Rectal smooth muscle tissue (tissue), 1 donor: ENCODE results near the gene SMAGP.

Source experiments
- H3K27ac ChIP-seq: one replicate; pipeline ENCODE4 v1.7.0; 2013; ENCODE audit warnings: low read depth, low read length, inconsistent platforms
- H3K27me3 ChIP-seq: one replicate; pipeline ENCODE4 v1.7.0; 2013; ENCODE audit warnings: low read length; ENCODE audit not compliant: control insufficient read depth, insufficient read depth
- H3K36me3 ChIP-seq: one replicate; pipeline ENCODE4 v1.7.0; 2013; ENCODE audit warnings: low read length; ENCODE audit not compliant: control insufficient read depth, insufficient read depth
- H3K4me1 ChIP-seq: one replicate; pipeline ENCODE4 v1.7.0; 2013; ENCODE audit warnings: low read length; ENCODE audit not compliant: control insufficient read depth, insufficient read depth
- H3K4me3 ChIP-seq: one replicate; pipeline ENCODE4 v1.7.0; 2013; ENCODE audit warnings: low read length
- H3K9ac ChIP-seq: one replicate; pipeline ENCODE4 v1.7.0; 2013; ENCODE audit warnings: low read length

The SMAGP gene

DNA sequence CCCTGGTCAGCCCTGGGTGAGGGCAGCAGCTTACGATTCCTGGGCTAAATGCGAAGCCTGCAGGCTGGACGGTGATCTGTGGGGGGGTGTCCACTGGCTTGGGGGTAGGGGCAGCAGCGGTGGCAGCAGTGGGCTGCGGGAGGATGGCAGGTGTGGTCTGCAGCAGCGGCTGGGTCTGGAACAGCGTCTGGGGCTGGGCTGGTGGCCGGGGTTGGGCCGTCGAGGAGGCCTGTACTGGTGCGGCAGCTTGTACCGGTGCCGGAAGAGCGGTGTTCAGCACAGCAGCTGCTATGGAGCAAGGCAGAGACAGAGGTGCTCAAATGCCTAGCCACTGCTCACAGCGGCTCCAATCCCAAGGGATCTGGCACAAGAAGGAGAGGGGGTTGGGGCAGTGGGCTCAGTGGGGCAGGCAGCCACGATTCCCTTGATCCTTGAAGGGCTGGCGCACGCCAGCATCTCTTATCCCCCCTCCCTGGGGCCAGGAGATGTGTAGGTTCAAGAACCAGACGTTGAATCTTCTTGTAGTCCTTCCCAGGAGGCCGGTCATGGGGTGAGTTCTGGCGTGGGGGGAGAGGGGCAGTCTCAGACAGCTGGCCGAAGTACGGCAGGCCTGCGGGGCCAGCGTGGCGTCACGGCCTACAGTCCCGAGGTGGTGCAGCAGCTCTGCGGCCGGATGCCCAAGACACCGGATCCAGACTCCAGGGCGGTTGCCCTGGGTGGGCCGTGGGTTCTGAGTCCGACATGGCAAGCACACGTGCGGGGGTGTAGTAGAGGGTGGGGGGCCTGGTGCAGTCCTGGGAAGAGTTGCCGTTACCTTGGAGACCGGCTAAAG lies 72.3 kb downstream of the SMAGP start:
- Histone ChIP-seq H3K27ac (no peak overlapping the region), H3K27me3 (no peaks in the 10 kb centered on the region), H3K4me1 (no peaks in the 10 kb centered on the region), H3K4me3 (no peak overlapping the region), H3K36me3 (peaks cover 3% of the 10 kb centered on the region), H3K9ac (no peak overlapping the region)

DNA sequence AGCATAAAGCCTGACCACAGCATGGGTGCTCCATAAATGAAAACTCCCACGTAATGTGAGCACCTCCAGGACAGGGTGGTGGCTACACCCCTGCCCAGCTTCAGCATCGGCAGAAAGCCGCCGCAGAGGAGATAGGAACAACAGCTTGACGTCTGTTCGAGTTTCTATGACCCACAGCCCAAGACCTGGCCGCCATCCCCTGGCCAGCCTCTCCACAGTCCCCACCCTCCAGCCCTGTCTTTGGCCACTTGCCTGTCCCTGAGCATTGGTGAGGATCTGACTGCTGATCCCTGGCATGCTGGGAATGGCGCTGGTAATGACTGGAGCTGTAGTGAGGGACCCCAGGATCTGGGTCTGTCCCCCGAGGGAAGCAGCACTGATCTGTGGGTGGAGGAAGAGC lies 73.7 kb downstream of the SMAGP start:
- no peak overlapping the region for H3K27ac ChIP-seq

DNA sequence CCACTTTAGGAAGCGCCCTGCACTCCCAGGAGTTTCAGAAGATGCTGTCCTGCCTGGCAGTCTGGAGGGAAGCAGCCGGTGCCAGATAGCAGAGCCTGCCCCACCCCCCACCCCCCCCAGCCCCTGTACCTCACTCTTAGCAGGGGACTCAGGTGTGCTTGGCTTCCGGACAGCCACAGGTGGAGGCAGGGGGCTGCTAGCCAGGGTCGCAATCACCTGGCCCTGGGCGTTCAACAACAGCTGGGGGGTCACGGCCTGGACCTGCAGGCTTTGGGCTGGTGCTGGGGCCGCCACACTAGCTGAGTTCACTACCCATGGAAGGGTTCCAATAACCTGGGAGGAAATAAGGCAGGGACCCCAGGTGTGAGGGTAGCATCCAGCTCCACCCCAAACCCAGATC lies 74.4 kb downstream of the SMAGP start:
- H3K4me3 ChIP-seq = no peak overlapping the region
- no peak overlapping the region for H3K9ac ChIP-seq
- H3K27me3 ChIP-seq = no peaks in the 10 kb centered on the region
- no peak overlapping the region for H3K27ac ChIP-seq
- peaks cover 10% of the 10 kb centered on the region for H3K36me3 ChIP-seq
- H3K4me1 ChIP-seq = no peaks in the 10 kb centered on the region

More for the DNA sequence above, 73.7 kb downstream of the SMAGP start:
- Histone ChIP-seq H3K4me3 (no peak overlapping the region), H3K27me3 (no peaks in the 10 kb centered on the region), H3K4me1 (no peaks in the 10 kb centered on the region), H3K36me3 (peaks cover 6% of the 10 kb centered on the region), H3K9ac (no peak overlapping the region)
